GM12864 (cell line): ENCODE results near the gene CHDH.

Experiments
- DNase-seq: peaks from one replicate; pipeline ENCODE4 v3.0.0-alpha.2; 2011; ENCODE audit warnings: low read depth
- H3K4me3 ChIP-seq: 2 replicates; pipeline ENCODE4 v1.5.1; 2011; ENCODE audit warnings: mild to moderate bottlenecking, low read depth, low read length, control low read depth
- CTCF ChIP-seq: IDR thresholded peaks from 2 replicates; pipeline ENCODE4 v1.5.1; 2011; ENCODE audit warnings: low read depth, mild to moderate bottlenecking, moderate library complexity, low read length, control low read depth, inconsistent platforms; ENCODE audit errors: missing control alignments

The CHDH gene

GRCh38 chr3:53795789-53796560 lies 50.2 kb downstream of the CHDH start:
- H3K4me3 ChIP-seq: no peak overlapping the region
- no peak for DNase-seq
- TF ChIP-seq CTCF: no peak

GRCh38 chr3:53795176-53795575 lies 51.0 kb downstream of the CHDH start:
- no peak for DNase-seq
- no peak overlapping the region for H3K4me3 ChIP-seq
- TF ChIP-seq CTCF: no peak

- H3K4me3 ChIP-seq: no peak overlapping the region
- no peak for TF ChIP-seq CTCF
- DNase-seq: no peak
Measured at GRCh38 chr3:53794597-53794996, 51.6 kb downstream of the CHDH start.

- no peak overlapping the region for H3K4me3 ChIP-seq
- DNase-seq: no peak
- no peak for TF ChIP-seq CTCF
Measured at GRCh38 chr3:53792866-53793265, 53.4 kb downstream of the CHDH start.

- TF ChIP-seq CTCF: no peak
- no peak overlapping the region for H3K4me3 ChIP-seq
- DNase-seq: no peak
Measured at GRCh38 chr3:53791317-53791716, 54.9 kb downstream of the CHDH start.

- no peak for DNase-seq
- TF ChIP-seq CTCF: no peak
- H3K4me3 ChIP-seq: no peak overlapping the region
Measured at GRCh38 chr3:53790470-53790869, 55.7 kb downstream of the CHDH start.

GRCh38 chr3:53789459-53789858 lies 56.8 kb downstream of the CHDH start:
- no peak for DNase-seq
- TF ChIP-seq CTCF: no peak
- no peak overlapping the region for H3K4me3 ChIP-seq
